ENCODE results near the gene SLC4A3. TPM values are rescaled to one million over a fixed set of nuclear protein-coding genes. Genes with fewer than 3 reads are reported as not detected.

Gene SLC4A3
- total RNA-seq, 1 experiment from 2014 or later: 23.0 TPM

- RAD21 ChIA-PET (ENCODE audit: low non-redundant PET in 1 of 2, low total read pairs in 2 of 2, uncharacterized antibody in 2 of 2, unreplicated experiment in 2 of 2): interaction anchor here (1.1 to 1.3 kb wide), 2 partner anchors 46 to 57 kb away, joined by 3 read pairs; no protein-coding TSS in a partner anchor
- Histone ChIP-seq H3K9me2 (ENCODE audit: insufficient read depth) (no peaks in the 10 kb centered on the region), H3K9me3 (ENCODE audit: control insufficient read depth in 1 of 2, insufficient read depth in 1 of 2, low read depth in 1 of 2, low read length in 2 of 2) (no peaks in the 10 kb centered on the region), H3K36me3 (ENCODE audit: control insufficient read depth in 1 of 2, insufficient read depth in 2 of 2, low read length in 2 of 2) (0 out of 4 replicates have a peak, but pooled peaks cover 0 to 7% of the 10 kb centered on the region in 2 experiments), H3K79me2 (ENCODE audit: insufficient read depth, low read length) (peaks cover 9% of the 10 kb centered on the region; the same call in 1 of the 2 replicates), H3K27ac (ENCODE audit: low read depth, low read length) (peak overlapping the region; percentile 86), H3K9ac (ENCODE audit: low read length) (peak overlapping the region; percentile 94), H3K4me1 (ENCODE audit: control insufficient read depth in 1 of 2, insufficient read depth in 2 of 2, low read length in 2 of 2) (peaks cover 8 to 28% of the 10 kb centered on the region in 2 experiments; a peak in 3 of 4 replicates), H2AFZ (ENCODE audit: low read depth, low read length, poor library complexity, severe bottlenecking) (peak overlapping the region; percentile 79), H3K4me2 (ENCODE audit: low read length) (peak overlapping the region; percentile 93), H3K27me3 (ENCODE audit: insufficient read depth, low read length) (no peaks in the 10 kb centered on the region), H4K20me1 (ENCODE audit: insufficient read depth) (no peaks in the 10 kb centered on the region), H3K4me3 (replicated peaks in 1 of 2; ENCODE audit: low read depth in 1 of 2, low read length in 2 of 2) (peak overlapping the region; percentile 94 to 95)
- TF ChIP-seq ZBTB33 (IDR thresholded peaks at IDR 0.05; ENCODE audit: extremely low read depth, insufficient replicate concordance, low read length): no peak
- peak; percentile 37 for TF ChIP-seq POLR2A (IDR thresholded peaks at IDR 0.05; ENCODE audit: borderline replicate concordance, extremely low read depth, insufficient read depth, insufficient read length)
- no peak for DNase-seq (ENCODE audit: low read depth, low spot score)
- intact Hi-C loops (cut with micrococcal nuclease): loop anchor here (2.0 kb wide), 2 partner anchors 56 to 90 kb away; partner anchors contain the start of gene CHPF
- BruUV-seq (replicated peaks): TSS peak; percentile 82
- CTCF ChIA-PET: interaction anchor here (0.9 to 1.0 kb wide), 2 partner anchors 57 to 103 kb away, joined by 3 read pairs; no protein-coding TSS in a partner anchor
- no peak for ATAC-seq
- POLR2A ChIA-PET: interaction anchor here (2.0 kb wide), 1 partner anchor 87 kb away, joined by 6 read pairs; no protein-coding TSS in a partner anchor
Observed at GRCh38 chr2:219598308-219599078, 28.9 kb upstream of the SLC4A3 start.

GRCh38 chr2:219603771-219604170 is 23.7 kb upstream of the SLC4A3 start:
- no peak overlapping the region for H3K27ac ChIP-seq (ENCODE audit: low read depth, low read length)
- H3K9me3 ChIP-seq (ENCODE audit: control insufficient read depth in 1 of 2, insufficient read depth in 1 of 2, low read depth in 1 of 2, low read length in 2 of 2): no peaks in the 10 kb centered on the region
- H3K27me3 ChIP-seq (ENCODE audit: insufficient read depth, low read length): no peaks in the 10 kb centered on the region
- ChIA-PET RAD21 (ENCODE audit: low non-redundant PET in 1 of 2, low total read pairs in 2 of 2, uncharacterized antibody in 2 of 2, unreplicated experiment in 2 of 2) (no interaction called here), CTCF (no interaction called here), POLR2A (no interaction called here)
- H3K36me3 ChIP-seq (ENCODE audit: control insufficient read depth in 1 of 2, insufficient read depth in 2 of 2, low read length in 2 of 2): peaks cover 3 to 10% of the 10 kb centered on the region in 2 experiments; a peak in 3 of 4 replicates
- H4K20me1 ChIP-seq (ENCODE audit: insufficient read depth): no peaks in the 10 kb centered on the region
- intact Hi-C loops (cut with micrococcal nuclease): no loop called here
- H3K4me1 ChIP-seq (ENCODE audit: control insufficient read depth in 1 of 2, insufficient read depth in 2 of 2, low read length in 2 of 2): peaks cover 0 to 1% of the 10 kb centered on the region in 2 experiments; a peak in 3 of 4 replicates
- no peaks in the 10 kb centered on the region for H3K79me2 ChIP-seq (ENCODE audit: insufficient read depth, low read length)
- no peaks in the 10 kb centered on the region for H3K9me2 ChIP-seq (ENCODE audit: insufficient read depth)
- no peak overlapping the region for H2AFZ ChIP-seq (ENCODE audit: low read depth, low read length, poor library complexity, severe bottlenecking)
- DNase-seq (ENCODE audit: low read depth, low spot score): no peak
- no peak overlapping the region for H3K4me2 ChIP-seq (ENCODE audit: low read length)
- TF ChIP-seq EGR1 (IDR thresholded peaks at IDR 0.05; ENCODE audit: low read depth) (no peak), TCF7L2 (IDR thresholded peaks at IDR 0.05; ENCODE audit: borderline replicate concordance, extremely low read depth, insufficient read depth, insufficient read length) (no peak), SRF (IDR thresholded peaks at IDR 0.05; ENCODE audit: low read depth) (no peak), EZH2 (IDR thresholded peaks at IDR 0.05) (no peak), FOSL1 (IDR thresholded peaks at IDR 0.05; ENCODE audit: low read depth) (no peak), YY1 (IDR thresholded peaks at IDR 0.05; ENCODE audit: extremely low read depth, insufficient replicate concordance, low read depth, low read length) (no peak), POLR2AphosphoS5 (IDR thresholded peaks at IDR 0.05; ENCODE audit: low read depth, low read length) (no peak), EZH2phosphoT487 (IDR thresholded peaks at IDR 0.05; ENCODE audit: borderline replicate concordance) (no peak), ZBTB33 (IDR thresholded peaks at IDR 0.05; ENCODE audit: extremely low read depth, insufficient replicate concordance, low read length) (no peak)
- no peak overlapping the region for H3K9ac ChIP-seq (ENCODE audit: low read length)
- no peak overlapping the region for H3K4me3 ChIP-seq (replicated peaks in 1 of 2; ENCODE audit: low read depth in 1 of 2, low read length in 2 of 2)
- no TSS peak for BruUV-seq (replicated peaks)
- ATAC-seq: no peak

All from HCT116 (cell line).